H4 (cell line): ENCODE data around the gene CDH7. TPM values are rescaled to one million over a fixed set of nuclear protein-coding genes. Genes with fewer than 3 reads are reported as not detected.

Experiments
- DNase-seq: peaks from one replicate; pipeline ENCODE4 v3.0.0-alpha.2; 2015; ENCODE audit warnings: low spot score
- total RNA-seq: library from RNA; depleted of rRNA; stranded (reverse); fragments of >200 nt; shearing (Covaris generic); gene quantifications from 2 replicates; pipeline ENCODE4 v1.2.3, GENCODE V29; 2014; rRNA removed

The CDH7 gene, protein sequence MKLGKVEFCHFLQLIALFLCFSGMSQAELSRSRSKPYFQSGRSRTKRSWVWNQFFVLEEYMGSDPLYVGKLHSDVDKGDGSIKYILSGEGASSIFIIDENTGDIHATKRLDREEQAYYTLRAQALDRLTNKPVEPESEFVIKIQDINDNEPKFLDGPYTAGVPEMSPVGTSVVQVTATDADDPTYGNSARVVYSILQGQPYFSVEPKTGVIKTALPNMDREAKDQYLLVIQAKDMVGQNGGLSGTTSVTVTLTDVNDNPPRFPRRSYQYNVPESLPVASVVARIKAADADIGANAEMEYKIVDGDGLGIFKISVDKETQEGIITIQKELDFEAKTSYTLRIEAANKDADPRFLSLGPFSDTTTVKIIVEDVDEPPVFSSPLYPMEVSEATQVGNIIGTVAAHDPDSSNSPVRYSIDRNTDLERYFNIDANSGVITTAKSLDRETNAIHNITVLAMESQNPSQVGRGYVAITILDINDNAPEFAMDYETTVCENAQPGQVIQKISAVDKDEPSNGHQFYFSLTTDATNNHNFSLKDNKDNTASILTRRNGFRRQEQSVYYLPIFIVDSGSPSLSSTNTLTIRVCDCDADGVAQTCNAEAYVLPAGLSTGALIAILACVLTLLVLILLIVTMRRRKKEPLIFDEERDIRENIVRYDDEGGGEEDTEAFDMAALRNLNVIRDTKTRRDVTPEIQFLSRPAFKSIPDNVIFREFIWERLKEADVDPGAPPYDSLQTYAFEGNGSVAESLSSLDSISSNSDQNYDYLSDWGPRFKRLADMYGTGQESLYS
- 5.7 and 11.8 TPM in 2 replicates for total RNA-seq

DNA sequence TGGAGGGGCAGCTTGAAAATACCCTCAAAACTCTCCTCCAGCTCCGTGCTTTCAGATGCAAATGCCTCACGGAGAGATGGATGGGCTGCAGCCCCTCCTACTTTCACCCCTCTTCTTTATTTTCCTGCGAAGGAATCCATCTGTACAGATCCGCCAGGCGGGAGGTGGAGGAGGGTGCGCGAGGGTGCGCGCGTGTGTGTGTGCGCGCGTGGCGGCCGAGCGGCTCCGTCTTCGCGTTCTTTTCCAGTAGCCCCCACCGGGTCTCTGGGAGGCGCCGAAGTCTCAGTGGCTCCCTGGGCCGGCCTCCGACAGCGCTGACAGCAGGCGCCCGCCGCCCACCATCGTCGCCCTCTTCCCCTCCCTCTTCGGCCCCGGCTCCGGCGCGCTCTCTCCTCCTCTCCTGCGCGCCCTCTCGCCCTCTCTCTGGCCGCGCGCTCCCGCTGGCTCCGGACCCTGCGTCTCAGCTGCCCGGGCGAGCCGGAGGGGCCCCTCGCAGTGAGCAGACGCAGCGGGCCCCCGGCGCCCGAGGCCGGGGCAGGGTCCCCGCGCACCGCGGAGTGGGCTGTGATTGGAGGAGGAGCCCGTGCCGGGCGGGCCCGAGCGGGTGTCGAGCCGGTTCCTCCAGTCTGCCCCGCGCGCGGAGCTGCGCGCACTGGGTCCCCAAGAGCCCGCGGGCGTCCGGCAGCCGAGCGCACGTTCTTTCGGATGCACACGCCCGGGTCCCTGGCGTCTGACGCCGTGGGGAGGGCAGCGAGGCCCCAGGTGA is at the start of gene CDH7:
TSS of gene CDH7 (plus strand) at position 624 of the 766 bp plus-strand sequence. CDS start 11,831 bp downstream, outside the sequence.
- DNase-seq = peak; percentile 10

DNA sequence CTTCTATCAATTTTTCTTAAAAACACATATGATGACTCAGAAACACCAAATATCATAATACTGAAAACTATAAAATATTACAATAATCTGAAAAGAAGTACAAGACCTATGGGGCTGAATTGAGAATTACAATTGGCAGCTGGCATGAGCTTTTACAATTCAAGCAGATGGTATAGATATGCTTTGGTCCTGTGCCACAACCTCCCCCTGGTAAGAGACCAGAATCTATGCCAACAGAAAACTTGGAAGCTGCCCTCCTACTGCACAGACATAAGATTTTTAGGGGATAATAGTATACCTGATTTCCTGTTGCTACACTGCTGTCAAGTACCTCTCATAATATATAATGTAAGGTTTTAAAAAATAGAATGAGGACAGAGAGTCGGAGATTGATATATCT is 46.8 kb upstream of the CDH7 start:
- DNase-seq = no peak

DNA sequence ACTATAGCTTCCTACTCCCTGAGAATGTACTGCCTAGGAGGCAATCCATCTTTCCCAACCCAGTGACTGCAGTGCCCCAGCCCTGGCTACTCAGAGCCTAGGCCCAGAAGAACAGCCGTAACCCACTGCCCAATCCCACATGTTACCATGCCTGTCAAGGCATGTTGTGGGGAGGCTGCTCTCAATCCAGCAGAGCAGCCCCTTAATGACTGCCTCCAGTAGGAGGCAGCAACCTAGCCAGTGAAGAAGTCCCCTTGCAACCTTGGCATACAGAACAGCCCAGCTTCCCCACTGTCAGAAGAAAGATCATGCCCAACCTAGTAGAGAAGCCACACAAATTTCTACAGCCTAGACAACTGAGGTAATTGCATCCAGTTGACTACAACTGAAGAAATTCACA is 44.2 kb upstream of the CDH7 start:
- DNase-seq = no peak

DNA sequence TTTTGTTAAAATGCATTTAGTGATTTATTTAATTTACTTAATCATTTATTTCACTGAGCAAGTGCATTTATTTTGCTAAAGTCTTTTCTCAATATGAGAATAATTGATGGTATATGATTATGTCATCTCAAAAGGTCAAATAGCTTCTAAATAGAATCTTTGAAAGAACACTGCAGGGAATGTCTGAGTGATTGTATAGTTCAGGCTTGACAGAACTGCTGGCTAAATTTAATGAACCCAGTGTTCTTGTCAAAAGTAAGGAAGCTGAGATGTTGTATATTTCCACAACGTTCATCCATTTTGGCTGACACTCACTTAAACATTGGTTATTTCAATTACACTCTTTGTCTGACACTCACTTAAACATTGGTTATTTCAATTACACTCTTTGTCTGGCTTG is 39.3 kb upstream of the CDH7 start:
- no peak for DNase-seq

DNA sequence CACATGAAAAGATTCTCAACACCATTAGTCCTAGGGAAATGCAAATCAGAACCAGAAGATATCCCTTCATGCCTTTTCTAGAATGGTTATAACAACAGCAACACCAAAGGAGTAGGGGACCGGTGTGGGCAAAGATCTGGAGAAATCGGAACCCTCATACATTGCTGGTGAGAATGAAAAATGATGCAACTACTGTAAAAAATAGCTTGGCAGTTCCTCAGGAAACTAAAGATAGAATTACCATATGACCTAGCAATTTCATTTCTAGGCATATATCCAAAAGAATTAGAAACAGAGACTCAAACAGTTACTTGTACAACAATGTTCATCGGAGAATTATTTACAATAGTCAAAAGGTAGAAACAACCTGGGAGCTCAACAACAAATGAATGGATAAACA is 29.2 kb upstream of the CDH7 start:
- no peak for DNase-seq

DNA sequence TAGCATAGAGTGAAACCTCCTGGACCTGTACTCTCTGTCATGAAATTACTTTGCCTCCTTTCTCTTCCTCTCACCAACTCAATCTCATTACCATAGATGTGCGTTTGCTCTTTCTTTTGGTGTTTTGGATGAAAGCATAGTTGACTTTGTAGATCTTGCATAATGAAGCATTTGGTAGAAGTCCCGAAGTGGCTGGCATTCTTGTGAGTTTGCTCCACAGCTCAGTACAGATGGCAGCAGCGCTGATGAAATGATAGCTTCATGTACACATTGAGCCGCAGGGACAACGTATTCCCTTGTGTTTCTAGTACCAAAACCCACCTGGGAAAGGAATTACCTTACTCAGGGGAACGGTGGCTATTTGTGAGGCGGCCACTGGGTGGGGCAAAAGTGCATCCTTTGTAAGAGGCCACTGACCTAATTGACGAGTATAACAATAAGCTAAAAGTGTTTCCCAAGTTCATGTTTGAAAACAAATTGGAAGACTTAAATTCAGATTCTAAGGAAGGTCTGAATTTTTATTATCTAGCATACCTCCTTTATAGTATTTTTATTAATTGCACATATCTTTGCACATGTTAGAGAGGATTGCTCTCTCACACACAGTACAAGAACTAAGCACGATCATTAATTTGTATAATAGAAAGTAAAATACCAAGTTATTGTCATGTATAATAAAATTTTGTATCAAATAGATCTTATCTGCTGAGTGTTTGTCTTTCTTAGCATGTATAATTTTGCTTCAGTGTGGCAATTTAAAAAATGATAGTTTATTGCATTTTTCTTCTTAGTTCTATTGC is 25.4 kb upstream of the CDH7 start:
- DNase-seq = peak; percentile 61

DNA sequence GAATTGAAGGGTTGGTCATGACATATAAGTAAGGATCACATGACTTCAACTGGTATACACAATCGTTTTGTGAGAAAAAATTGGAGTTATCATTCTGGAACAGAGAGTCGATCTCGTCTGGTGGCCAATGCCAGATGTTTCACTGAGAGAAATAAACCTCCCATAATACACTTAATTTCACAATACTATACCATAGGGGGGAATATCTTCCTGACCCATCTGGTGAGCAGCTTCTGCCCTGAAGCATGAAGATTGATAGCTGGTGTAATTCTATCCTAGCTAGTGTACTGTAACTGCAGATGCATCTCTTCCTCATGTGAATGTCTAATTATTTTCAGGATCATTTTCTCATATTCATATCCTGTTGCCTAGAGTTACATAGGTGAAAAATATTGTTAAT is 15.7 kb upstream of the CDH7 start:
- no peak for DNase-seq

DNA sequence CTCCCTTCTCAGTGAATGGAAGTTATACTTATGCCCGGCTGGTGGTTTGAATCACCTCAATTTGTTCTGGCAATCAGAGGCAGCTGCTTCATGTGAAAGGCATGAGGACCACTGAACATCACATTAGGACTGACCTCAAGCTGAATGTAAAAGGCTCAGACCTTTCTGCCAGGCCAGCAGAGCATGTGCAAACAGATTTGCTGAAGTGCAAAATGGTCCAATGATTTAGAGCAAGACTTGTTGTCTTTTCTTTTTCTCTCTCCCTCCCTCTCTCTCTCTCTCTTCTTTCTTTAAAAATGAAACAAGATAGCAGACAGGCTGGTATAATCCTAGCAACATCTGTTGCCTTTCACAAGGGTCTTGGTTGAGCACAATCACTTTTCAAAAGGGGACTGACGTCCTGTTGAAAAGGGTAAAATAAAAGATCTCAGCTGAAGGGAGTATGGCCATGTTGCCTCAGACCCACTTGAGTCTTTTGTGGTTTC is 13.3 kb upstream of the CDH7 start:
- DNase-seq = no peak

DNA sequence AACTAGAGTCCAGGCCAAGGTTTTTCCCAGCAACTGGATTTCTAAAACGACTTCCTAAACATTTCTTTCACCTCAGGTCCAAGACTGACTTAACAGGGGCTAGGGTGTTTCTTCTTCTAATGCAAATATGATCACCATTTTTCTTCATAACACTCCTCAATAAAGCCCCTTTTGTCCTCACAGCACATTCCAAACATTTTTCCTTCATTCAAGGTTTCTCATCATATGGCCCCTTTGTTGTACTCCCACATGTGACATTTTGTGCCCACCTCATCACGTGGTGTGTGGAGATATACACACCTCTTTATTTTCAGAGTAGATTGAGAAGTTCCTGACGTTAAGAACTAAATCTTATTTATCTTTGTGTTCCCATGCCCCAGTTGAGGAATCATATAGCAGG is 3.9 kb upstream of the CDH7 start:
- no peak for DNase-seq

DNA sequence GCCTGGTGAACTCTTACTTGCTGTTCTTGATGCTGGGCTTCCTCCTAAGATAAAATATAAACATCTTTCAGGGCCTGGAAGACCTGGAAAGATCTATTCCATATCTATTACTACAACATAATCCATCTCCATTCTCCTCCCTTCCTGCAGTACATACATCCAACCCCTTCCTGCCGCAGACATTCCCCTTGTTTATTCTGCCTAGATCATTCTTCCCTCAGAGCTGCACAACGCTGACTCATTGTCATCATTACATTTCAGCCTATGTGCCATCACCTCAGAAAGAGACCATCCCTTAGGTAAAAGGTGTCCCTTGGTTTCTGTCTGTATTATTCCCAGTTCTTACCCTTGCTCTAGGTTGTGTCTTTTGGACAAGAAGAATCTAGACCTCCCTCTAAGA is 2.5 kb upstream of the CDH7 start:
- DNase-seq = peak; percentile 38

DNA sequence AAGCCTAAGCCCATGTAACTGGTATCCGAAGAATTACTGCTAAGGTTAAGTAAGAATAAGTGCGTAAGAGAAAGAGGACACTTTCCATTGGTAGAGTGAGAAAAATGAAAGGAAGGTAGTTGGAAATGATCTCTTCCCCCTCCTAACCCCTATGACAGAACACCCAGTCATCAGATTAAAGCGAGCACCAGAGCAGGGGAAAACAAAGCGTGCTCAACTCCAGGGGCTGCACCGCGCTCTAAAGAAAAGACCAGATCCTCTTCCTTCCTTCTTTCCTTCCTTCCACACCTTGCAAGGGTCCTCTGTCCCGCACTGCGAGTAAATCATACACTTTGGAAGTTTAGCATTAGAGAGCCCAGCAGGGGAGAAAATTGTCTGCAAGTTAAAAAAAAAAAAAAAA is 971 bp upstream of the CDH7 start:
- DNase-seq = no peak

DNA sequence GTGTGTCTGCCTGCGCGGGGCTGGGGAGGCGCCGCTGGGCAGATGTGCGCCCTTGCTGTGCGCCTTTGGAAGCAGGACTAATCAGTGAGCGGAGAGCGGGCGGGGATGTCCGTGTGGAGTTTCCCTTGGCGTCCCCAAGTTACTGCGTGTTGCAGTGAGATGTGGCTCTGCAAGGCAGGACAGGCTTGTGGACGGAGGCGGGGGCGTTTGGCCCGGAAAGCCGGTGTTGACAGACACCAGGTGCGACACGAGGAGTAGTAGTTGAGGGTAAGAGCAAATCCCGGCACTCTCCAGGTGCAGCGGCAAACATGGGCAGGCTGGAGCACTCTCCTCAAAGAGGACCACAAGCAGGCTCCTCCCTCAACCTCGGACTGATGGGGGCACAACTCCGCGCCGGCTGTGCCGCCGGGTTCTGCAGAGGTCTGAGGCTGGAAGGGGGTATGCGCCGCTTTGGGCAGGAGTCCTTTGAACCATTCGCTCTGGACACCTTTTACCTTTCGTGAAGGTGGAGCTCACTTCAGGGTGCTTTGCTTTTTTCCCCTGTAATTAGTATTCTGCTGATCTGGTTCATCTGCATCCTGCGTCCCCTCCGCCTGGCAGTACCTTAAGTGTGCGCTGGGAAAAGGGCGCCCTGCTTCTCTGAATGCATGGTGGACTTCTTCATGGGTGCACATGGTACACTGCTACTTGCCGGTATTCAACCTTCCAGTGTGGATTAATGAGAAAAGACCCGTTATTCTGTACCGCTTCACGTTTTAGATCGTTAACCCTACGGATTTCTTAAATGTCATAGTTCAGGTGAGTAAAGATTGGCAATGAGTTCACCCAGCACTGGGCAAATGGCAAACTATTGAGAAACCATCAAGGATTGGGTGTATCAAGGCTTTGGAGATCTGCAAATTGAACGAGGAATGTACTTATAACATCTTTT is 608 bp downstream of the CDH7 start:
- no peak for DNase-seq

DNA sequence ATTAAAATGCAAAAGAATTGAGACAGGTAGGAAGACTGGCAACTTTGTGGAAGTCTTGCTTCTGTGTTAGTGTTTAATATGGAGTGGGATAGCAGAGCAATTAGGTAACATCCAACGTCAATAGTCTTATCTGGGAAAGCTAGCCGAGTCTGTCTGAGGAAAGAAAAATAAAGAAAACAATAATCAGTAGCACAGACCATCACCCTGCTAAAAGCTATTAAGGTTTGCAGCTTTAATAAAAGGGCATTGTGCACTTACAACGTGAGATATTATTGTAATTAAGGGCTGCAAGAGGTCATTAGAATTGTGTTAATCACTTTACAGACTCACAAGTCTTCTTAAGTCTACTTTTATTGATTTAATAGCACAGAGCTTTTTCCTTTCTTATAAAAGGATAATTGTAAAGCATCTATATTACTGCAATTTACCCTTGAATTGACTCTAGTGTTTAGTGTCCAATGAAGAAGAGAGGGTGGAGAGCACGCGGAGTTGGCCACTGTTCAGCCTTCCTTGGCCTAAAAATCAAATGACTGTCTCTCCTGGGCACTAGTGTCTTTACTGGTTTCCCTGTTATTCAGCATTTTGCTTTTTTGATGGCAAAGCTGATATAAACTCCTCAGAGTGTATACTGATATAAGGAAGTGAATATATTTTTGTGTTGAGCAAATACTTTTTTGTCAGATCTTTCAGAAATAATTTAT is 2.0 kb downstream of the CDH7 start:
- no peak for DNase-seq

DNA sequence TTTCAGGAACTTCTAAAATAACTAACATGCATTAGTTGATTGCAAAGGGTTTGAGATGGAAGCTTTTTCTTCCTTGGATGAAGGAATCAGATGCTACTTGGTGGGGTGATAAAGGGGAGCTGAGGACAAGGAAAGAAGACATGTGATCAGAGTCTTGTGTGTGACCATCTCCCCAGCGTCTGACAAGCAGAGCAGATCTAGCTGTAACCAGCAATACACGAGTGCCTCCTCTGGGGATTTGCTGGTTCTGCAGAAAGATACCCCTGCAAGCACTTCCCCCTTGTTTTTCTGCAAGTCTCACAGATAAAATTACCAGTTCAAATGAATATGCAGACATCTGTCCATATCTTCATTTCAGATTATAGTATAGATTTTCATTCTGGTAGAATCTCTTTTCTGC is 2.7 kb downstream of the CDH7 start:
- DNase-seq = peak; percentile 86

DNA sequence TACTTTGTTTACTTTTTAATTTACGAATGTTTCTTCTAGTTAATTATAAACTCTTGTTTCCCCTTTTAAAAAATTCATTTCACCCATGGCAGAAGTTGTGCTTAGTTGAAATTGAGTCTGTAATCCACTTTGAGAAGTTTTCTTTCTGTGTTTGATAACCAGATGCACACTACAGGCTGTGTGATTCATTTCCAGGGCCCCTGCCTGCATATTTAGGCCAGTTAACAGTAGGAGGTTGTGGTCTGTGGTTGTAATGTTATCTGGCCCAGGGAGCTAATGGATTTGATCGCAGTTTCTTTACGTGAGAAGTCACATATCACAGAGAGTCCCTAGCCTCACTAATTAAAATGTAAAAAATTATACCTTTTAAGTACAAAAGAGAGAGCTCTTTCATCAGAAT is 3.3 kb downstream of the CDH7 start:
- DNase-seq = peak; percentile 94

DNA sequence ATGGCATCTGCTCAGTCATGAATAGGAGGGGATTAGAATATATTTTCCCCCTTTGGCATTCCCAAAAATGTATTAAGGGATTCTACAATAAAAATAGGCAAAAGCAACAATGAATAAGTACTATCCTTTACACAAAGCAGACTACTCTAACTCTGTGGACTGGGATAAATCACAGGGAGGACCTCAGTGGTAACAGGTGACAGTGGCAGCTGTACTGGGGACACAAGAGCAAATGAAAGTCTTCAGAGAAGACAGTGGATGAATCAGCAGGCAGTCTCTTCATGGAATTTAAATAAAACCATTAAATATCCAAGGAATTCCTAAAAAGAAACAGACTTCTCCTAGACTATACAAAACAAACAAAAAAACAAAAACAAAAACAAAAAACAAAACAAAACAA is 4.8 kb downstream of the CDH7 start:
- no peak for DNase-seq

DNA sequence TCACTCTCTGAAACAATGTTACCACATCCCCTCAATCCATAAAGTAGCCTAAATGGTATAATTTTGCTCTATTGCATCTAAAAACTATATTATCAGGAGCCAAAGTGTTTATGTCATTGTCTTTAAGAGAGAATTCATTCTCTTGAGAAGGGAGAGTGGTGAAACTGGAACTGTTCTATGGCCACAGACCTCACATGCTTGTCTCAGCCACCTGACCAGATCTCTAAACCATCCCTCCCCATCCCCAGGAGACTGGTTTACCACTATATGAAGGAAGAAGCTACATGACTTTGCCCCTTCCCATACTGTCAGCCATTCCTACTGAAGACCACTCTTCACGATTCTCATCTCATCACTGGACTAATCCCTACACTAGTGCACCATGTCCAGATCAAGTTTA is 9.6 kb downstream of the CDH7 start:
- DNase-seq = no peak

DNA sequence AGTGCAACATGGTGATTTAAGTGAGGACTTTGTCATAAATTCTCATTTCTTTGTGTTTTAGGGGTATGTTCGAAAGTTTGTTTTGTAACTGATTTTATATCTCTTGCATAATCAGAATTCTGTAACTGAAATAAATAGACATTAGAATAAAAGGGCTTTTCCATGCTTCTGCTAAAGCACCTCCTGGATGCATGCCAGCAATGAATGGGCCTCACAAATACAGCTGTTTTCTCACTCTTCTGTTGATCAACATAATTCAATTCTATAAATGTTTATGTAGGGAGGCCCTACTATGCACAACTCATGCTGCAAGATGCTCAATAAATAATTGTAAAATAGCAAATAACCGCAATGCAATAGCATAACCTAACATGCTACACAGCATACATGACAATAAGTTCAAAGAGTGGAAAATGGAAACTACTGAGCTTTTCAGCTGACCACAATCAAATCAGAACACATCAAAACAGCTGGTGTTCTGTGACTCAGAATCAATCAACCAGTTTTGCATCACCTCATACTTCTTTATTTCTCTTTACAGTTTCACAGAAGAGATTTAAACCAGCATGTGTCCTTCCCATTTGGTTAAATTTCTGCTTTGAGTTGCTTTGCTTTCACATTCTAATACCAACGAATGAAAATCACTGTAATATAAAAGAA is 11.0 kb downstream of the CDH7 start:
- peak; percentile 64 for DNase-seq

DNA sequence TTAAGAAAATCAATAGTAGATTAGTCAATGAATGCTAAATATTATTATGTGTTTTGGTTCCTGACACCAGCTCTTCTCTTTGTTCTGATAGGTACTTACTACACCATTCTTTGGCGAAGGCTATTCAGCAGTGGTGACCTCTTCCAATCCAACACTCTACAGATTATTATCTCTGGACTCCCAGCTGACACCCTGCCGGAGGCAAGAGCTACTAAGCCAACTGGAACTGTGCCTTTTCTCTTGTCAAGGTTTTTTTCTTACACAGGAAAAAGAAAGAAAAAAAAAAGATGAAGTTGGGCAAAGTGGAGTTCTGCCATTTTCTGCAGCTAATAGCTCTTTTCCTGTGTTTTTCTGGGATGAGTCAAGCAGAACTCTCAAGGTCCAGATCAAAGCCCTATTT is 11.7 kb downstream of the CDH7 start:
- DNase-seq = peak; percentile 67
